ENCODE data around the gene SMIM26. TPM values are rescaled to one million over a fixed set of nuclear protein-coding genes. Genes with fewer than 3 reads are reported as not detected.

SMIM26 gene
- total RNA-seq, 1 experiment from 2014 or later: 54.6 TPM

GRCh38 chr20:18537651-18538050 lies 29.6 kb upstream of the SMIM26 start:
- H3K4me1 ChIP-seq (ENCODE audit: control insufficient read depth, insufficient read depth, low read length): no peaks in the 10 kb centered on the region
- intact Hi-C loops (cut with micrococcal nuclease; ENCODE audit: unreplicated experiment) (no loop called here), in situ Hi-C loops (cut with HindIII; ENCODE audit: low pct_unique_long_range_greater_than_20kb, low sequenced_read_pairs) (no loop called here)
- no peaks in the 10 kb centered on the region for H3K27me3 ChIP-seq (ENCODE audit: control insufficient read depth, insufficient read depth, low read length)
- DNase-seq (ENCODE audit: low read depth, low spot score) (no peak), ATAC-seq (no peak)
- peaks cover 16% of the 10 kb centered on the region for H3K36me3 ChIP-seq (ENCODE audit: control insufficient read depth, insufficient read depth, low read length)
- H3K9me3 ChIP-seq (ENCODE audit: control insufficient read depth, insufficient read depth, low read depth, low read length): no peaks in the 10 kb centered on the region
- no TSS peak for BruUV-seq (replicated peaks)
- ChIA-PET CTCF (no interaction called here), POLR2A (no interaction called here)
- H3K27ac ChIP-seq (ENCODE audit: low read length): no peak overlapping the region
- H3K4me3 ChIP-seq (ENCODE audit: low read depth in 2 of 2, low read length in 2 of 2): no peak overlapping the region
- TF ChIP-seq REST (IDR thresholded peaks at IDR 0.05; ENCODE audit: insufficient read depth in 1 of 2, low read depth in 2 of 2, low read length in 1 of 2) (no peak), SIN3A (IDR thresholded peaks at IDR 0.05; ENCODE audit: borderline replicate concordance, insufficient read depth, low read depth, low read length) (no peak), TCF7L2 (IDR thresholded peaks at IDR 0.05; ENCODE audit: low read depth, low read length) (no peak), POLR2AphosphoS5 (IDR thresholded peaks at IDR 0.05; ENCODE audit: low read depth, low read length) (no peak), CTCF (IDR thresholded peaks at IDR 0.05) (no peak)

- TF ChIP-seq SIN3A (IDR thresholded peaks at IDR 0.05; ENCODE audit: borderline replicate concordance, insufficient read depth, low read depth, low read length): no peak
- no TSS peak for BruUV-seq (replicated peaks)
- in situ Hi-C loops (cut with HindIII; ENCODE audit: low pct_unique_long_range_greater_than_20kb, low sequenced_read_pairs) (no loop called here), intact Hi-C loops (cut with micrococcal nuclease; ENCODE audit: unreplicated experiment) (no loop called here)
- no peak overlapping the region for H3K4me3 ChIP-seq (ENCODE audit: low read depth in 2 of 2, low read length in 2 of 2)
- H3K27me3 ChIP-seq (ENCODE audit: control insufficient read depth, insufficient read depth, low read length): no peaks in the 10 kb centered on the region
- POLR2A ChIA-PET: no interaction called here
- H3K9me3 ChIP-seq (ENCODE audit: control insufficient read depth, insufficient read depth, low read depth, low read length): no peaks in the 10 kb centered on the region
- no peaks in the 10 kb centered on the region for H3K4me1 ChIP-seq (ENCODE audit: control insufficient read depth, insufficient read depth, low read length)
- ATAC-seq (no peak), DNase-seq (ENCODE audit: low read depth, low spot score) (no peak)
- no peaks in the 10 kb centered on the region; the same call in 1 of the 2 replicates for H3K36me3 ChIP-seq (ENCODE audit: control insufficient read depth, insufficient read depth, low read length)
- CTCF ChIA-PET: no interaction called here
- H3K27ac ChIP-seq (ENCODE audit: low read length): no peak overlapping the region
These were observed 25.5 kb upstream of the SMIM26 start for GRCh38 chr20:18541741-18542140.

- no peak for DNase-seq (ENCODE audit: low read depth, low spot score)
- ChIA-PET CTCF (no interaction called here), POLR2A (no interaction called here)
- no peak overlapping the region for H3K27ac ChIP-seq (ENCODE audit: low read length)
- TF ChIP-seq SIN3A (IDR thresholded peaks at IDR 0.05; ENCODE audit: borderline replicate concordance, insufficient read depth, low read depth, low read length) (no peak), TCF7L2 (IDR thresholded peaks at IDR 0.05; ENCODE audit: low read depth, low read length) (no peak), POLR2AphosphoS5 (IDR thresholded peaks at IDR 0.05; ENCODE audit: low read depth, low read length) (no peak), CTCF (IDR thresholded peaks at IDR 0.05) (no peak), REST (IDR thresholded peaks at IDR 0.05; ENCODE audit: insufficient read depth in 1 of 2, low read depth in 2 of 2, low read length in 1 of 2) (no peak)
- no peak overlapping the region for H3K4me3 ChIP-seq (ENCODE audit: low read depth in 2 of 2, low read length in 2 of 2)
- intact Hi-C loops (cut with micrococcal nuclease; ENCODE audit: unreplicated experiment): no loop called here
- H3K27me3 ChIP-seq (ENCODE audit: control insufficient read depth, insufficient read depth, low read length): no peaks in the 10 kb centered on the region
- in situ Hi-C loops (cut with HindIII; ENCODE audit: low pct_unique_long_range_greater_than_20kb, low sequenced_read_pairs): no loop called here
- no peaks in the 10 kb centered on the region for H3K4me1 ChIP-seq (ENCODE audit: control insufficient read depth, insufficient read depth, low read length)
- H3K36me3 ChIP-seq (ENCODE audit: control insufficient read depth, insufficient read depth, low read length): peaks cover under 1% of the 10 kb centered on the region; the same call in 1 of the 2 replicates
- H3K9me3 ChIP-seq (ENCODE audit: control insufficient read depth, insufficient read depth, low read depth, low read length): no peaks in the 10 kb centered on the region
- BruUV-seq (replicated peaks): no TSS peak
- no peak for ATAC-seq
These were observed 24.0 kb upstream of the SMIM26 start for GRCh38 chr20:18543216-18543615.

Data from Panc1 (cell line).